SU-DHL-6 (cell line): Measurements from ENCODE around the gene YBX1.
A peak's percentile ranks its signal among the peaks of the same experiment; 100 is the strongest.

Experiments
- H2AFZ ChIP-seq: fragments of 200-600 bp; sonication (generic); 2 replicates; pipeline ENCODE4 v1.6.1; 2014; ENCODE audit warnings: low read depth, mild to moderate bottlenecking, moderate library complexity, mixed read lengths, antibody characterized with exemption, low read length; ENCODE audit not compliant: severe bottlenecking
- H3F3A ChIP-seq: fragments of 200-600 bp; shearing (Covaris generic); 2 replicates; pipeline ENCODE4 v1.6.0; 2016; ENCODE audit warnings: antibody characterized with exemption, mild to moderate bottlenecking; ENCODE audit not compliant: insufficient read depth
- H3K27ac ChIP-seq: fragments of 200-600 bp; sonication (generic); 2 replicates; pipeline ENCODE4 v1.5.1; 2016; ENCODE audit warnings: low read depth, mild to moderate bottlenecking, low read length, moderate library complexity, mixed read lengths
- H3K27me3 ChIP-seq: fragments of 200-600 bp; sonication (generic), shearing (Covaris generic); 2 replicates; pipeline ENCODE4 v1.6.0; 2014; ENCODE audit warnings: mild to moderate bottlenecking, low read length
- H3K36me3 ChIP-seq: fragments of 200-600 bp; sonication (generic); 2 replicates; pipeline ENCODE4 v1.6.1; 2014; ENCODE audit warnings: mild to moderate bottlenecking, low read length, mixed read lengths
- H3K4me2 ChIP-seq: fragments of 300-600, 200-600 bp; shearing (Covaris generic), sonication (generic); 2 replicates; pipeline ENCODE4 v1.6.0; 2014; ENCODE audit warnings: low read length, low read depth, mild to moderate bottlenecking; ENCODE audit not compliant: poor library complexity, severe bottlenecking
- H3K4me3 ChIP-seq: fragments of 200-600 bp; sonication (generic); 2 replicates; pipeline ENCODE4 v1.5.1; 2014; ENCODE audit warnings: antibody characterized with exemption, low read length, mild to moderate bottlenecking, mixed read lengths; ENCODE audit not compliant: insufficient read depth, poor library complexity, severe bottlenecking
- H3K79me2 ChIP-seq: fragments of 200-600 bp; sonication (generic); 2 replicates; pipeline ENCODE4 v1.6.1; 2014; ENCODE audit warnings: mild to moderate bottlenecking, low read length, moderate library complexity; ENCODE audit not compliant: insufficient read depth
- H3K9ac ChIP-seq: fragments of 200-600 bp; sonication (generic); 2 replicates; pipeline ENCODE4 v1.7.0; 2014; ENCODE audit warnings: mild to moderate bottlenecking, low read length
- H3K9me2 ChIP-seq: fragments of 200-600 bp; sonication (generic); replicated peaks from 2 replicates; pipeline ENCODE4 v1.6.1; 2014; ENCODE audit warnings: low read length; ENCODE audit not compliant: insufficient read depth
- H3K9me3 ChIP-seq: fragments of 200-600 bp; sonication (generic); 2 replicates; pipeline ENCODE4 v1.6.1; 2014; ENCODE audit warnings: low read length, mixed read lengths; ENCODE audit not compliant: insufficient read depth
- H4K20me1 ChIP-seq: fragments of 200-600 bp; sonication (generic); 2 replicates; pipeline ENCODE4 v1.6.1; 2014; ENCODE audit warnings: low read depth, mild to moderate bottlenecking, antibody characterized with exemption, low read length, moderate library complexity, mixed read lengths
- CTCF ChIP-seq: fragments of 200-600 bp; sonication (generic); IDR thresholded peaks from one replicate; pipeline ENCODE4 v1.5.1; 2017; ENCODE audit warnings: antibody characterized with exemption, mild to moderate bottlenecking, low read length, moderate library complexity; ENCODE audit not compliant: insufficient read depth, poor library complexity, severe bottlenecking
- EZH2phosphoT487 ChIP-seq: fragments of 200-600 bp; sonication (generic), shearing (Covaris generic); conservative IDR thresholded peaks from 2 replicates; pipeline ENCODE4 v1.6.1; 2018; ENCODE audit warnings: mild to moderate bottlenecking, antibody characterized with exemption, low read length, moderate library complexity, mixed read lengths

The YBX1 gene

GRCh38 chr1:42682739-42683531 lies 717 bp downstream of the YBX1 start:
- Histone ChIP-seq H3K9me3 (no peaks in the 10 kb centered on the region), H3K79me2 (peaks cover 61% of the 10 kb centered on the region), H4K20me1 (peaks cover 46% of the 10 kb centered on the region), H3K36me3 (peaks cover 38% of the 10 kb centered on the region), H3K4me2 (peak overlapping the region; percentile 89), H3K9ac (peak overlapping the region; percentile 94), H3F3A (peaks cover 11% of the 10 kb centered on the region; the same call in 1 of the 2 replicates), H3K27me3 (no peaks in the 10 kb centered on the region), H3K27ac (peak overlapping the region; percentile 68), H3K4me3 (peak overlapping the region; percentile 85), H3K9me2 (no peaks in the 10 kb centered on the region), H2AFZ (no peak overlapping the region)
- no peak for TF ChIP-seq CTCF
- no peak for TF ChIP-seq EZH2phosphoT487

- peak overlapping the region; percentile 85 for H3K4me3 ChIP-seq
- no peaks in the 10 kb centered on the region for H3K27me3 ChIP-seq
- H3K4me2 ChIP-seq: peak overlapping the region; percentile 89
- no peaks in the 10 kb centered on the region for H3K9me3 ChIP-seq
- H4K20me1 ChIP-seq: peaks cover 58% of the 10 kb centered on the region
- peaks cover 73% of the 10 kb centered on the region for H3K79me2 ChIP-seq
- H3K9ac ChIP-seq: peak overlapping the region; percentile 94
- peaks cover 49% of the 10 kb centered on the region for H3K36me3 ChIP-seq
- no peaks in the 10 kb centered on the region for H3K9me2 ChIP-seq
- TF ChIP-seq EZH2phosphoT487 (no peak), CTCF (no peak)
- H3K27ac ChIP-seq: no peak overlapping the region
- no peak overlapping the region for H2AFZ ChIP-seq
- peaks cover 17% of the 10 kb centered on the region; the same call in 1 of the 2 replicates for H3F3A ChIP-seq
Observed at GRCh38 chr1:42684139-42684538, 1.9 kb downstream of the YBX1 start.

- no peak overlapping the region for H3K27ac ChIP-seq
- no peaks in the 10 kb centered on the region for H3K9me3 ChIP-seq
- peak overlapping the region; percentile 85 for H3K4me3 ChIP-seq
- H4K20me1 ChIP-seq: peaks cover 78% of the 10 kb centered on the region
- H3K79me2 ChIP-seq: peaks cover 91% of the 10 kb centered on the region
- H3K9ac ChIP-seq: peak overlapping the region; percentile 94
- peaks cover 57% of the 10 kb centered on the region for H3K36me3 ChIP-seq
- peak overlapping the region; percentile 89 for H3K4me2 ChIP-seq
- H3K9me2 ChIP-seq: no peaks in the 10 kb centered on the region
- TF ChIP-seq EZH2phosphoT487: no peak
- TF ChIP-seq CTCF: no peak
- H3K27me3 ChIP-seq: no peaks in the 10 kb centered on the region
- H2AFZ ChIP-seq: no peak overlapping the region
- peaks cover 25% of the 10 kb centered on the region; the same call in 1 of the 2 replicates for H3F3A ChIP-seq
Observed at GRCh38 chr1:42686418-42686817, 4.2 kb downstream of the YBX1 start.
